Kidney (tissue), 14 donors: Measurements from ENCODE around the gene BEX3. TPM values are rescaled to one million over a fixed set of nuclear protein-coding genes. Genes with fewer than 3 reads are reported as not detected.

Experiments used
- DNase-seq, 5 donors: peaks; one replicate each; pipeline ENCODE4 v3.0.0-alpha.2; 2013 to 2020
- FAIRE-seq: peaks from 2 replicates; lab custom pipeline; 2012; peaks lifted over from hg19 to GRCh38; lab: Jason Lieb, UNC
- H3K27ac ChIP-seq, 2 donors: one replicate each; pipeline ENCODE4 v1.7.0; 2013; ENCODE audit warnings: low read depth in 2 of 2, low read length in 2 of 2, inconsistent platforms in 1 of 2
- H3K27me3 ChIP-seq: one replicate; pipeline ENCODE4 v1.7.1; 2013; ENCODE audit warnings: low read length, inconsistent platforms; ENCODE audit not compliant: control insufficient read depth, insufficient read depth
- H3K36me3 ChIP-seq, 3 donors: one replicate each; pipeline versions ENCODE4 v1.7.0 to v1.7.1; 2013; ENCODE audit warnings: low read length in 3 of 3, control low read depth in 1 of 3, inconsistent platforms in 1 of 3; ENCODE audit not compliant: insufficient read depth in 3 of 3, control insufficient read depth in 2 of 3
- H3K4me1 ChIP-seq, 3 donors: one replicate each; pipeline versions ENCODE4 v1.7.0 to v1.7.1; 2013; ENCODE audit warnings: low read length in 3 of 3, inconsistent platforms in 1 of 3, low read depth in 1 of 3; ENCODE audit not compliant: control insufficient read depth in 2 of 3, insufficient read depth in 2 of 3
- H3K4me3 ChIP-seq, 3 donors: one replicate each; pipeline versions ENCODE4 v1.7.0 to v1.8.1; 2013; ENCODE audit warnings: low read length in 3 of 3, control low read depth in 1 of 3, inconsistent platforms in 1 of 3
- H3K9ac ChIP-seq, 3 donors: one replicate each; pipeline versions ENCODE4 v1.7.0 to v1.7.1; 2013; ENCODE audit warnings: low read length in 3 of 3, control low read depth in 1 of 3, inconsistent platforms in 1 of 3
- H3K9me3 ChIP-seq, 3 donors: one replicate each; pipeline versions ENCODE4 v1.7.0 to v1.7.1; 2013; ENCODE audit warnings: low read length in 3 of 3, control low read depth in 1 of 3, inconsistent platforms in 1 of 3; ENCODE audit not compliant: control insufficient read depth in 2 of 3, insufficient read depth in 1 of 3
- CTCF ChIP-seq: IDR thresholded peaks from 3 replicates; pipeline ENCODE4 v1.5.1; 2012; ENCODE audit warnings: mild to moderate bottlenecking, moderate library complexity, borderline replicate concordance; ENCODE audit not compliant: insufficient read depth; ENCODE audit errors: extremely low read depth
- intact Hi-C: fragments of 100-400 bp; cut with DNase I; formaldehyde crosslinking; loops from one replicate; pipeline ENCODE4 v1.11.1; 2022
- polyA plus RNA-seq: library from polyadenylated mRNA; stranded (reverse); fragments of 350-450 nt; fragmentation: Illumina TruSeq; extraction: RNeasy Lipid Tissue Mini Kit (QIAGEN cat#74804); gene quantifications from one replicate; pipeline ENCODE4 v1.2.3, GENCODE V29; 2014; ENCODE audit warnings: low read depth, low replicate concordance; ENCODE audit not compliant: insufficient read depth
- total RNA-seq: library from RNA; stranded (reverse); fragmentation: NEBNext Ultra II Directional; extraction: Animal tissue kit (Norgen Biotek cat#: 25700); gene quantifications from one replicate; pipeline ENCODE4 v1.2.1, GENCODE V29; 2021
- donor health status: control.
- donor health status: control.
- donor health status: control.
- donor health status: control.
- donor health status: control.
- donor health status: DM: yes; HTN: yes; CAD: no.
- donor health status: Normal renal cell carcinoma (clear cell type).

Gene BEX3
- total and polyA plus RNA-seq, 2 donors from 2014 or later, result 131 to 458 TPM

GRCh38 chrX:103344606-103345005 is 31.7 kb upstream of the BEX3 start:
- intact Hi-C loops, result loop anchor here (10.0 kb wide), 1 partner anchor 120 kb away; no protein-coding TSS in a partner anchor
- no peaks in the 10 kb centered on the region for H3K36me3 ChIP-seq
- no peak overlapping the region for H3K27ac ChIP-seq
- peaks cover 2% of the 10 kb centered on the region for H3K27me3 ChIP-seq
- H3K4me1 ChIP-seq, result no peaks in the 10 kb centered on the region
- no peak for TF ChIP-seq CTCF
- DNase-seq (peak in 3 of 5 donors; percentile 30 to 56 (median 39)), FAIRE-seq (no peak)
- H3K9me3 ChIP-seq, result no peaks in the 10 kb centered on the region
- no peak overlapping the region for H3K9ac ChIP-seq
- H3K4me3 ChIP-seq, result no peak overlapping the region

GRCh38 chrX:103347682-103348397 is 28.5 kb upstream of the BEX3 start:
- no peaks in the 10 kb centered on the region for H3K4me1 ChIP-seq
- intact Hi-C loops, result loop anchor here (10.0 kb wide), 1 partner anchor 117 kb away; no protein-coding TSS in a partner anchor
- H3K9ac ChIP-seq, result no peak overlapping the region
- FAIRE-seq (no peak), DNase-seq (no peak)
- no peak overlapping the region for H3K27ac ChIP-seq
- no peak for TF ChIP-seq CTCF
- no peaks in the 10 kb centered on the region for H3K36me3 ChIP-seq
- H3K27me3 ChIP-seq, result peaks cover 4% of the 10 kb centered on the region
- no peaks in the 10 kb centered on the region for H3K9me3 ChIP-seq
- no peak overlapping the region for H3K4me3 ChIP-seq

- H3K4me3 ChIP-seq, result peak within 1 kb of the TSS; percentile 90 to 96 (median 95)
- no peak for TF ChIP-seq CTCF
- peak within 1 kb of the TSS; percentile 95 to 97 for H3K27ac ChIP-seq
- no peaks in the 10 kb centered on the region for H3K36me3 ChIP-seq
- FAIRE-seq, result no peak
- no peaks in the 10 kb centered on the region for H3K27me3 ChIP-seq
- no peaks in the 10 kb centered on the region for H3K4me1 ChIP-seq
- peak within 1 kb of the TSS; percentile 83 to 98 (median 93) for H3K9ac ChIP-seq
- DNase-seq, result peak; percentile 81 to 96 (median 89)
- H3K9me3 ChIP-seq, result no peaks in the 10 kb centered on the region
- intact Hi-C loops, result no loop called here
These were observed 20.1 kb upstream of the BEX3 start, which contains the start of gene TCEAL9 for GRCh38 chrX:103356130-103356798. TCEAL9 (plus strand) TSS chrX:103356506; CDS start chrX:103357685, 1,179 bp downstream.
